IPS-20b (cell line): ENCODE measurements around the gene ENTPD6.

Source experiments
- H3K27ac ChIP-seq: one replicate; pipeline ENCODE4 v1.5.1; 2013; ENCODE audit warnings: low read length
- H3K27me3 ChIP-seq: 2 replicates; pipeline ENCODE4 v1.6.1; 2013; ENCODE audit warnings: mild to moderate bottlenecking, low read length, inconsistent platforms; ENCODE audit not compliant: insufficient read depth
- H3K36me3 ChIP-seq: 2 replicates; pipeline ENCODE4 v1.6.1; 2013; ENCODE audit warnings: low read depth, mild to moderate bottlenecking, inconsistent platforms, low read length, moderate library complexity; ENCODE audit not compliant: insufficient read depth
- H3K4me1 ChIP-seq: 2 replicates; pipeline ENCODE4 v1.6.1; 2013; ENCODE audit warnings: mild to moderate bottlenecking, control low read depth, inconsistent platforms, low read length, moderate library complexity; ENCODE audit not compliant: insufficient read depth
- H3K4me3 ChIP-seq: 2 replicates; pipeline ENCODE4 v1.5.1; 2013; ENCODE audit warnings: mild to moderate bottlenecking, low read length, inconsistent platforms
- H3K9ac ChIP-seq: 2 replicates; pipeline ENCODE4 v1.6.1; 2013; ENCODE audit warnings: low read depth, mild to moderate bottlenecking, inconsistent platforms, low read length, moderate library complexity
- H3K9me3 ChIP-seq: 2 replicates; pipeline ENCODE4 v1.6.1; 2013; ENCODE audit warnings: mild to moderate bottlenecking, low read depth, low read length, inconsistent platforms; ENCODE audit not compliant: insufficient read depth

Gene ENTPD6

GRCh38 chr20:25272223-25273000, 76.9 kb downstream of the ENTPD6 start:
- Histone ChIP-seq H3K4me1 (no peaks in the 10 kb centered on the region), H3K4me3 (no peak overlapping the region), H3K36me3 (peaks cover 66% of the 10 kb centered on the region), H3K9me3 (no peaks in the 10 kb centered on the region), H3K9ac (no peak overlapping the region), H3K27me3 (no peaks in the 10 kb centered on the region), H3K27ac (no peak overlapping the region)

- no peaks in the 10 kb centered on the region for H3K4me1 ChIP-seq
- H3K9me3 ChIP-seq, result no peaks in the 10 kb centered on the region
- H3K27ac ChIP-seq, result no peak overlapping the region
- peaks cover 73% of the 10 kb centered on the region for H3K36me3 ChIP-seq
- no peak overlapping the region for H3K4me3 ChIP-seq
- no peaks in the 10 kb centered on the region for H3K27me3 ChIP-seq
- H3K9ac ChIP-seq, result no peak overlapping the region
These were observed 77.5 kb downstream of the ENTPD6 start for GRCh38 chr20:25273046-25273445.

- Histone ChIP-seq H3K4me1 (no peaks in the 10 kb centered on the region), H3K9ac (no peak overlapping the region), H3K27me3 (no peaks in the 10 kb centered on the region), H3K9me3 (no peaks in the 10 kb centered on the region), H3K4me3 (no peak overlapping the region), H3K27ac (no peak overlapping the region), H3K36me3 (peaks cover 72% of the 10 kb centered on the region)
These were observed 78.2 kb downstream of the ENTPD6 start for GRCh38 chr20:25273541-25274358.

GRCh38 chr20:25274481-25274880, 79.0 kb downstream of the ENTPD6 start:
- no peak overlapping the region for H3K27ac ChIP-seq
- H3K36me3 ChIP-seq, result peaks cover 64% of the 10 kb centered on the region
- no peak overlapping the region for H3K9ac ChIP-seq
- H3K4me1 ChIP-seq, result no peaks in the 10 kb centered on the region
- H3K9me3 ChIP-seq, result no peaks in the 10 kb centered on the region
- H3K27me3 ChIP-seq, result no peaks in the 10 kb centered on the region
- H3K4me3 ChIP-seq, result no peak overlapping the region

GRCh38 chr20:25274891-25275812, 79.6 kb downstream of the ENTPD6 start:
- H3K27ac ChIP-seq, result no peak overlapping the region
- H3K9ac ChIP-seq, result no peak overlapping the region
- H3K4me3 ChIP-seq, result no peak overlapping the region
- no peaks in the 10 kb centered on the region for H3K27me3 ChIP-seq
- no peaks in the 10 kb centered on the region for H3K9me3 ChIP-seq
- H3K36me3 ChIP-seq, result peaks cover 67% of the 10 kb centered on the region
- H3K4me1 ChIP-seq, result no peaks in the 10 kb centered on the region

- H3K27ac ChIP-seq, result no peak overlapping the region
- no peaks in the 10 kb centered on the region for H3K27me3 ChIP-seq
- H3K36me3 ChIP-seq, result peaks cover 70% of the 10 kb centered on the region
- H3K9ac ChIP-seq, result no peak overlapping the region
- no peaks in the 10 kb centered on the region for H3K4me1 ChIP-seq
- H3K4me3 ChIP-seq, result no peak overlapping the region
- no peaks in the 10 kb centered on the region for H3K9me3 ChIP-seq
These were observed 80.5 kb downstream of the ENTPD6 start for GRCh38 chr20:25275813-25276532.
